Omental fat pad (tissue), 4 donors: ENCODE results near the gene FRMPD2. TPM values are rescaled to one million over a fixed set of nuclear protein-coding genes. Genes with fewer than 3 reads are reported as not detected.
"Not testable (repeated sequence)": the region's sequence is repeated elsewhere in the genome, so short reads cannot be mapped to it uniquely, and the experiment has no call there.

Source experiments
- ATAC-seq: fragments of 150-250 bp; one replicate; pipeline ENCODE4 v1.9.1; 2016; ENCODE audit warnings: mild to moderate bottlenecking, moderate library complexity; ENCODE audit not compliant: low FRiP score
- DNase-seq: peaks from one replicate; pipeline ENCODE4 v3.0.0-alpha.2; 2019; ENCODE audit warnings: low spot score
- CTCF ChIP-seq, 3 donors: fragments of 450-650 bp; IDR thresholded peaks; one replicate each; pipeline ENCODE4 v1.5.1; 2016 to 2017; ENCODE audit warnings: antibody characterized with exemption in 3 of 3, mild to moderate bottlenecking in 3 of 3, moderate library complexity in 2 of 3
- total RNA-seq, 4 donors: library from RNA; depleted of rRNA; stranded (reverse); fragments of >200 nt; gene quantifications; one replicate each; pipeline ENCODE4 v1.1.0, GENCODE V29; 2016

Gene FRMPD2
- total RNA-seq, 4 donors from 2014 or later = not detected

GRCh38 chr10:48195803-48196202 lies 78.7 kb downstream of the FRMPD2 start:
- DNase-seq = no peak
- no peak for ATAC-seq
- TF ChIP-seq CTCF (IDR thresholded peaks at IDR 0.05) = no peak

- no peak for TF ChIP-seq CTCF (IDR thresholded peaks at IDR 0.05)
- ATAC-seq (no peak), DNase-seq (no peak)
Measured at GRCh38 chr10:48194830-48195229, 79.7 kb downstream of the FRMPD2 start.

- DNase-seq (no peak), ATAC-seq (no peak)
- no peak for TF ChIP-seq CTCF (IDR thresholded peaks at IDR 0.05)
Measured at GRCh38 chr10:48193556-48193955, 80.9 kb downstream of the FRMPD2 start.

- TF ChIP-seq CTCF (IDR thresholded peaks at IDR 0.05) = no peak
- no peak for ATAC-seq
- DNase-seq = no peak
Measured at GRCh38 chr10:48192881-48193450, 81.5 kb downstream of the FRMPD2 start.

DNA sequence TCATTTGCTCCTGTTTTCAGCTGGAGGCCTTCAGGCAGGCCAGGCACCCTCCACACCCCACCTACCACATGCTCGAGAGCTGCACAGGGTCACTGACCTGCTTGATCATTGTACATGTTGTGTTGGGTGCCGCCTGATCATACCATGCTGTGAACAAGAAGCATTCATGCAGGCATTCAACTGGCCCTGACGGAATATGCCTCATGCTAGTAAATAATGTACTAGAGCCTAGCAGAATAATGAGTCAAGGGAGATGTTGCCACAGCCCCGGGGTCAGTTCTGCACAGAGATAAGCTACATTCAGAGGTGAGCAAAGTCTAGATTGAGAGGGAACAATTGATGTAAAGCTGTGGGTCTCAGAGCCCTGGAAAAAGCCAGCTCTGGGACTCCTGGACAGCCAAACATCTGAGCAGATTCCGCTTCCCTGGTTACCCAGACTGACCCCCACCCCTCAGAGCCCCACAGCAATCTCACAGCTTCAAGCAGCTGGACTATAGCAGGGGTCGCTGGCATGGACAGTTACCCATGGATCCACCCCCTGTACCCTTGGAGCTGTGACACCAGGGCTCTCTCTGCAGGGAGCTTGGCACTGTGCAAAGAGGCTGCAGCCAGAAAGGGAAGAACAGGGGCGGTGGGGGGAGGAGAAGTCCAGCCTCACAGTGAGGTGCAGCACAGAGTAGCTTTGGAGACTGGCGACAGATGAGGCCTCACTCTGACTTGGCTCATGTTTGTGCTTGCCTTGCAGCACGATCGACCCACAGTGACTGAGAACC lies 86.6 kb downstream of the FRMPD2 start:
- no peak for DNase-seq
- peak; percentile 25 for ATAC-seq
- TF ChIP-seq CTCF (IDR thresholded peaks at IDR 0.05) = no peak

DNA sequence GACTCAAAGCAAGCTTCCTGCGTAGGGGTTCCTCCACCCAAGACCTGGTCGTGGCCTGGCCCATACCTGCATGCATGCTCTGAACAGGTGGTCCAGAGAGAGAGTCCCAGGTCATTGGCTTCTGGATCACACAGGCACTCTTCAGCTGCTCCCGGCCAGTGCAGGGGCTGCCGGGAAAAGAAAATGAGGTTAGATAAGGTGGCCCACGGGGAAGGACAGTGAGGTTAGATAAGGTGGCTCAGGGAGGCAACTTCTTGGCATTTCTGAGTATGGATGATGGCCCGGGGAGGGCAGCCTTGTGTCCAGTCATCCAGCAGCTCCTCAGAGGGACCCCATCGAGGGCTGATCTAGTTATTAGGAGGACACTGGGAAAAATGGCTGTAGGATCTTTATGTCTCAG lies 87.4 kb downstream of the FRMPD2 start:
- ATAC-seq (no peak), DNase-seq (no peak)
- TF ChIP-seq CTCF (IDR thresholded peaks at IDR 0.05) = no peak

- ATAC-seq = not testable (repeated sequence)
Measured at GRCh38 chr10:48186264-48186804, 88.2 kb downstream of the FRMPD2 start.

More at GRCh38 chr10:48186264-48186804, 88.2 kb downstream of the FRMPD2 start:
- not testable (repeated sequence) for DNase-seq
